Transverse colon (tissue), 1 donor: ENCODE measurements around the gene RERE.

Experiments
- EP300 ChIP-seq: sonication (generic); formaldehyde crosslinking; IDR thresholded peaks from one replicate; pipeline ENCODE4 v1.6.1; 2017; ENCODE audit warnings: antibody characterized with exemption, low read depth
- POLR2A ChIP-seq: fragments of 450-650 bp; IDR thresholded peaks from one replicate; pipeline ENCODE4 v1.6.1; 2016; ENCODE audit warnings: antibody characterized with exemption, mild to moderate bottlenecking, moderate library complexity

DNA sequence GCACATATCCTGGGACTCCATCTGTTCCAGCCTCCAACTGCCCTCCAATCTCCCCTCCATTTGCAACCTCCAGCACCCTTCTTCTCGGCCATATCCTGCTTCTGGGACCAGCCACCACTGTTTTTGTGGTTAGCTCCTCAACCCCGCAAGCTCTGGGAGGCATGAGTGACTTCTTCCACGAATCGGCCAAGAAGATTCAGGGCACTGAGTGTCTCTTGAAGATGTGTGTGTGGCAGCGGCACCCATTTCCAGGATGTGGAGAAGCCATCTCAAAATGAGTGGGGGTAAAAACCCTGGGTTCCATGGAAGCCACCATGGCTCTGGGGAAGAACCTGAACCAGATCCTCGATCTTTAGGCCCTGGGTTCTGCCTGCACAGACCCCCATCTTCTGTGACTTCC lies 304.9 kb downstream of the RERE start:
- no peak for TF ChIP-seq POLR2A
- no peak for TF ChIP-seq EP300
